ENCODE data around the gene BACE1-AS. TPM values are rescaled to one million over a fixed set of nuclear protein-coding genes. Genes with fewer than 3 reads are reported as not detected.

The BACE1-AS gene
- total and polyA plus RNA-seq, 2 of the 8 experiments (the other 6 are each of a cell fraction or from before 2014, with no cell fraction given): 14.9 to 17.4 TPM

DNA sequence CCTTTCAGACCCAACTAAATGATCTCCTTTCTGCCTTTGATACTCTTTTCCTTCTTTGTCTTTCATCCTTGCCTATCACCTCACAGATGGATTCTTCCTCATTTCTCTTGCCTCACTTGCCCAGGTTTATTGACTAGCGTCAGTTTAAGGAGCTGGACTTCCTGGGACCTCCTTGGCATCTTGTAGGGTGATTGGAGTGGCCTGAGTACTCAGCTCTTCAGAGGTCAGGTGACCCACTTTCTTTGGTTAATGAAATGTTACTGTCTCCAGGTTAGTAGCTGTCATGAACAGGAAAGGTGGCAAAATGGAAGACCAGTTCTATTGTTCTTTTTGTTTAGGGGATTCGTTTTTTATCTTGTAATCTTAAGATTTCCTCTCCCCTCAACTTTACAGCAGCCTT is 4.6 kb upstream of the BACE1-AS start:
- no peak for DNase-seq (ENCODE audit: low read depth in 1 of 2, low spot score in 2 of 2)
- H3K9me3 ChIP-seq (ENCODE audit: insufficient read depth in 2 of 2, low read depth in 1 of 2, low read length in 1 of 2): no peaks in the 10 kb centered on the region
- H2BK12ac ChIP-seq (ENCODE audit: low read depth, low read length): no peak overlapping the region
- no peak overlapping the region for H3K27ac ChIP-seq (ENCODE audit: low read depth, low read length)
- 86% methylated on average over 1 of the region's 2 CpGs; no CpG with 5 or more reads in 1 of the 2 experiments for WGBS, 2 experiments (ENCODE audit: extremely low coverage in 1 of 2, insufficient coverage in 1 of 2, insufficient read length in 1 of 2, insufficient replicate concordance in 2 of 2, low coverage in 1 of 2, low lambda C conversion rate in 2 of 2, missing lambda C conversion rate in 1 of 2)
- H3K4me3 ChIP-seq (ENCODE audit: extremely low read depth in 1 of 4, insufficient read depth in 2 of 4, low read depth in 3 of 4, low read length in 4 of 4): no peak overlapping the region
- no peaks in the 10 kb centered on the region for H3K4me1 ChIP-seq (replicated peaks in 1 of 4; ENCODE audit: control insufficient read depth in 3 of 4, insufficient read depth in 4 of 4, low read length in 3 of 4)
- CTCF ChIA-PET (ENCODE audit: partially characterized antibody): interaction anchor here (1.0 to 1.6 kb wide), 2 partner anchors 17 to 18 kb away, joined by 3 to 4 read pairs; no protein-coding TSS in a partner anchor
- H3K4ac ChIP-seq (replicated peaks; ENCODE audit: insufficient read length, low read depth, low read length): no peak overlapping the region
- H3K4me2 ChIP-seq (ENCODE audit: insufficient read depth in 1 of 2, low read depth in 2 of 2, low read length in 2 of 2): no peak overlapping the region
- no peak overlapping the region for H3K14ac ChIP-seq (ENCODE audit: insufficient read length)
- no peaks in the 10 kb centered on the region for H3K23me2 ChIP-seq (ENCODE audit: low read depth, low read length)
- H3K79me1 ChIP-seq (ENCODE audit: low read depth, low read length): no peaks in the 10 kb centered on the region
- no peak overlapping the region for H4K8ac ChIP-seq (ENCODE audit: extremely low read depth, insufficient read depth, low read length)
- no peak overlapping the region for H3K56ac ChIP-seq (replicated peaks; ENCODE audit: insufficient read length, low read depth, low read length)
- H2AK5ac ChIP-seq (ENCODE audit: low read depth, low read length): no peak overlapping the region
- no peak overlapping the region for H3K18ac ChIP-seq (ENCODE audit: extremely low read depth, low read length)
- no peak for FAIRE-seq
- H3K79me2 ChIP-seq (ENCODE audit: control insufficient read depth in 1 of 2, insufficient read depth in 2 of 2, low read length in 2 of 2): no peaks in the 10 kb centered on the region
- no peak overlapping the region for H2AFZ ChIP-seq (ENCODE audit: low read length)
- H3K9ac ChIP-seq (replicated peaks in 1 of 4; ENCODE audit: extremely low read depth in 1 of 4, low read depth in 3 of 4, low read length in 3 of 4): no peak overlapping the region
- peaks cover 16 to 67% (median 40%) of the 10 kb centered on the region in 4 experiments for H3K36me3 ChIP-seq (ENCODE audit: control insufficient read depth in 2 of 4, insufficient read depth in 4 of 4, low read length in 3 of 4)
- H3K23ac ChIP-seq (ENCODE audit: insufficient read length): no peak overlapping the region
- no peak overlapping the region for H2BK120ac ChIP-seq (replicated peaks; ENCODE audit: low read depth, low read length)
- H2BK5ac ChIP-seq (ENCODE audit: low read depth, low read length): no peak overlapping the region
- no peaks in the 10 kb centered on the region for H4K20me1 ChIP-seq (replicated peaks in 1 of 2; ENCODE audit: control insufficient read depth in 1 of 2, insufficient read depth in 2 of 2, low read length in 2 of 2)
- H2BK20ac ChIP-seq (ENCODE audit: low read length): no peak overlapping the region
- POLR2A ChIA-PET (ENCODE audit: partially characterized antibody): interaction anchor here (1.1 to 1.5 kb wide), 2 partner anchors 14 to 17 kb away, joined by 3 to 6 read pairs; no protein-coding TSS in a partner anchor
- H4K5ac ChIP-seq (ENCODE audit: insufficient read length, low read depth, low read length): no peak overlapping the region
- no peak overlapping the region for H4K91ac ChIP-seq (replicated peaks; ENCODE audit: insufficient read length, low read length)
- H3K27me3 ChIP-seq (replicated peaks in 1 of 4; ENCODE audit: control insufficient read depth in 3 of 4, extremely low read depth in 1 of 4, insufficient read depth in 3 of 4, low read length in 3 of 4): no peaks in the 10 kb centered on the region
- no peak overlapping the region for H2BK15ac ChIP-seq (ENCODE audit: low read length)
- TF ChIP-seq NRF1 (IDR thresholded peaks at IDR 0.05; ENCODE audit: low read depth, low read length) (no peak), RXRA (IDR thresholded peaks at IDR 0.05; ENCODE audit: insufficient read depth, low read depth, low read length) (no peak), CTBP2 (IDR thresholded peaks at IDR 0.05; ENCODE audit: borderline replicate concordance, insufficient read depth, insufficient read length, low read length) (no peak), RBBP5 (IDR thresholded peaks at IDR 0.05; ENCODE audit: borderline replicate concordance, low read depth, low read length) (no peak), HDAC6 (IDR thresholded peaks at IDR 0.05; ENCODE audit: low read depth, low read length) (no peak), RFX5 (IDR thresholded peaks at IDR 0.05; ENCODE audit: borderline replicate concordance, low read depth, low read length) (no peak), EZH2 (IDR thresholded peaks at IDR 0.05; ENCODE audit: low read depth, low read length, severe bottlenecking) (no peak), TAF7 (optimal IDR thresholded peaks at IDR 0.05; ENCODE audit: borderline replicate concordance, low read depth, low read length) (no peak), GABPA (IDR thresholded peaks at IDR 0.05; ENCODE audit: borderline replicate concordance, insufficient read depth, low read length) (no peak), CEBPB (IDR thresholded peaks at IDR 0.05; ENCODE audit: low read depth, low read length) (no peak), SIRT6 (IDR thresholded peaks at IDR 0.05; ENCODE audit: low read length) (no peak)
- TF ChIP-seq, protein P1, sequence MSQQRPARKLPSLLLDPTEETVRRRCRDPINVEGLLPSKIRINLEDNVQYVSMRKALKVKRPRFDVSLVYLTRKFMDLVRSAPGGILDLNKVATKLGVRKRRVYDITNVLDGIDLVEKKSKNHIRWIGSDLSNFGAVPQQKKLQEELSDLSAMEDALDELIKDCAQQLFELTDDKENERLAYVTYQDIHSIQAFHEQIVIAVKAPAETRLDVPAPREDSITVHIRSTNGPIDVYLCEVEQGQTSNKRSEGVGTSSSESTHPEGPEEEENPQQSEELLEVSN (IDR thresholded peaks at IDR 0.05): no peak
- TF ChIP-seq, protein P2, sequence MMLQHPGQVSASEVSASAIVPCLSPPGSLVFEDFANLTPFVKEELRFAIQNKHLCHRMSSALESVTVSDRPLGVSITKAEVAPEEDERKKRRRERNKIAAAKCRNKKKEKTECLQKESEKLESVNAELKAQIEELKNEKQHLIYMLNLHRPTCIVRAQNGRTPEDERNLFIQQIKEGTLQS (IDR thresholded peaks at IDR 0.05; ENCODE audit: insufficient read depth, low read depth, low read length): no peak
